HG03139 (cell line): ENCODE measurements around the gene RAB27A.
A peak's percentile ranks its signal among the peaks of the same experiment; 100 is the strongest.
"Not testable (repeated sequence)": the region's sequence is repeated elsewhere in the genome, so short reads cannot be mapped to it uniquely, and the experiment has no call there.

Experiments used
- ATAC-seq: cut with Tn5 transposase; IDR thresholded peaks from one replicate; pipeline ENCODE4 v1.9.1; 2021; ENCODE audit not compliant: unreplicated experiment

The RAB27A gene

DNA sequence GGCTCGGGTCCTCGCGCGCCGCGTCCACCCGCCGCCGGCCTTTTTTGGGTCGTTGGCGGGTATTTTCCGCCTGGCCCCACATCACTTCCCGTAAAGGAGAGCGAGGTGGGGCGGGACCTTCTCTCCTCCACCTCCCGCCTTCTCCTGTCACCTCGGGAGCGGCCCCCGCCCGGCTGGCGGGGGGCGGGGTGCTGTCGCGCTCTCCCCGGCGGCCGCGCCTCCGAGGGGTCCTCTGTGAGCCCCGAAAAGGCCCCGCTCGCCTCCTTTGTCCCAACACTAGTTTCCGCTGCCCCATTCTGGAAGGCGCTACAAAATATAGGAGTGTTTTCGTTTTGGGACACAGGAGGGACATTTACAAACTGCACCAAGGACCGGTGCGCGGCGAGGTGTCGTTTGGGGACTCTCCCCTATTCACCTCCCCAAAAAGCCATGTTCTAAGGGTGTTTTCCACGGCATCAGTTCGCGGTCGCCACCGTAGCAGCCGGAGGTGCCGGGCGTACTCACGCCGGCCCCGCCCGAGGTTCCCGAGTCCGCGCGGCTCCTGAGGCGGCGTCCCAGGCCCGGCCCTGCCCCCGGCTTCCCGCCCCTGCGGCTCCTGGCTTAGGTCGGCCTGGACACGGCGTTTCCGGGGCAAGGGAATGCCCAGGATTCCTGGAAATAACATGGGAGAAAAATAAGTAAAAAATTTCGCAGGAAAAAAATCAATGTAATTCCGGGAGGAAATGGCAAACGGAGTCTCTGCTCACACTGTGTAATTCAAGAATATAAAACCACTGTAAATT lies at the start of gene RAB27A:
TSS of gene RAB27A (minus strand) at position 68 of the 782 bp plus-strand sequence. CDS start 54,879 bp downstream, outside the sequence.
- peak; percentile 59 for ATAC-seq

DNA sequence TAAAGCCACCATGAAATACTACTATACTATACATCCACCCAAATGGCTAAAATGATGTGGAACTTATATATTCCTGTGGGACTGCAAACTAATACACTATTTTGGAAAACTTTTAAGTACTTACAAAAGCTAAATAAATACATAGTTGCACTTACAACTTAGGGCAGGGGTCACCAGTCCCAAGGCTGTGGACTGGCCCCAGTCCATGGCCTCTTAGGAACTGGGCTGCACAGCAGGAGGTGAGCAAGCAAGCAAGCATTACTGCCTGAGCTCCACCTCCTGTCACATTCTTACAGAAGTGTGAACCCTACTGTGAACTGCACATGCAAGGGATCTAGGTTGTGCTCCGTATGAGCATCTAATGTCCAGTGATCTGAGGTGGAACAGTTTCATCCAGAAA lies 47.5 kb upstream of the RAB27A start:
- no peak for ATAC-seq

DNA sequence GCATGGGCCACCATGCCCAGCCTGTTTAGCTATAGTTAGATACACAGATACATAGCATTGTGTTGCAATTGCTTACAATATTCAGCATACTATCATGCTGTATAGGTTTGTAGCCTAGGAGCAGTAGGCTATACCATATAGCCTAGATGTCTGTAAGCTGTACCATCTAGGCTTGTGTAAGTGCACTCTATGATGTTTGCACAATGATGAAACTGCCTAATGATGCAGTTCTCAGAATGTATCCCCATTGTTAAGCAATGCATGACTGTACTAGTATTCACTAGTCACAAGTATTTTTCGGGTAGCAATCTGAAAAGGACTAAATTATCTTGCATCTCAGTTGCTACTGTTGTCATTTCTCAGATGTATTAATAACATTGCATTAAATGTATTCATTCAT lies 45.4 kb upstream of the RAB27A start:
- no peak for ATAC-seq

GRCh38 chr15:55334371-55334770 lies 44.8 kb upstream of the RAB27A start:
- ATAC-seq = no peak

- no peak for ATAC-seq
Measured at GRCh38 chr15:55327387-55327786, 37.8 kb upstream of the RAB27A start.

GRCh38 chr15:55322467-55322866 lies 32.9 kb upstream of the RAB27A start:
- no peak for ATAC-seq

- ATAC-seq = no peak
Measured at GRCh38 chr15:55320963-55321362, 31.4 kb upstream of the RAB27A start.

- no peak for ATAC-seq
Measured at GRCh38 chr15:55320238-55320550, 30.6 kb upstream of the RAB27A start.

DNA sequence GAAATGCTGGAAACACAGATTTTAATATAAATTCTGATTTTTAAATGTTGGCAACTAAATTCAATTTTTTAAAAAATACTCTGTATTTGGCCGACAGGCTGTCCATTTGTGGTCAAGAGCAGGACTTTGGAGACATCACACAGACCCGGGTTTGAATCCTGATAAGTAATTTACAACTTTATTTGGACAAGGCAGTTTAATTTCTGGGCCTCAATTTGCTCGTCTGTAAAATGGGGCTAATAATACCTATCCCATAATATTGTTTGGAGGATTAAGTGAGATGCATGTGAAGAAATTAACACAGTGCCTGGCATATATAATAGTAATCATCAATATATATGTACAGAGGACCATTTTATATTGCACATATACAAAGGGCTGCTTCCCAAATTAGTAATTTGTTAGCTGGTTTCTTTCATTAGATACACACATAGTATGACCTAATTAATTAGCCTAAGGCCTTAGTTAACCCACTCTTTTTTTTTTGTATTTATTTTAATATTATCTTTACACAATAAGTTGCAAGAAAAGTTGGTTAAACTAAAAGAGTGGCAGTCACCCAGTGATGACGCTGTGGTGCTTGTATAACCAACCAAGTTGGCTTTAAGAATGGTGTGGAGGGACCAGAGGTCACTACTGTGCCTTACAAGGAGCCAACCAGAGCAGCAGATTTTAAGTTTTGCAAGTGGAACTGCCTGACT lies 30.1 kb upstream of the RAB27A start:
- peak; percentile 36 for ATAC-seq

DNA sequence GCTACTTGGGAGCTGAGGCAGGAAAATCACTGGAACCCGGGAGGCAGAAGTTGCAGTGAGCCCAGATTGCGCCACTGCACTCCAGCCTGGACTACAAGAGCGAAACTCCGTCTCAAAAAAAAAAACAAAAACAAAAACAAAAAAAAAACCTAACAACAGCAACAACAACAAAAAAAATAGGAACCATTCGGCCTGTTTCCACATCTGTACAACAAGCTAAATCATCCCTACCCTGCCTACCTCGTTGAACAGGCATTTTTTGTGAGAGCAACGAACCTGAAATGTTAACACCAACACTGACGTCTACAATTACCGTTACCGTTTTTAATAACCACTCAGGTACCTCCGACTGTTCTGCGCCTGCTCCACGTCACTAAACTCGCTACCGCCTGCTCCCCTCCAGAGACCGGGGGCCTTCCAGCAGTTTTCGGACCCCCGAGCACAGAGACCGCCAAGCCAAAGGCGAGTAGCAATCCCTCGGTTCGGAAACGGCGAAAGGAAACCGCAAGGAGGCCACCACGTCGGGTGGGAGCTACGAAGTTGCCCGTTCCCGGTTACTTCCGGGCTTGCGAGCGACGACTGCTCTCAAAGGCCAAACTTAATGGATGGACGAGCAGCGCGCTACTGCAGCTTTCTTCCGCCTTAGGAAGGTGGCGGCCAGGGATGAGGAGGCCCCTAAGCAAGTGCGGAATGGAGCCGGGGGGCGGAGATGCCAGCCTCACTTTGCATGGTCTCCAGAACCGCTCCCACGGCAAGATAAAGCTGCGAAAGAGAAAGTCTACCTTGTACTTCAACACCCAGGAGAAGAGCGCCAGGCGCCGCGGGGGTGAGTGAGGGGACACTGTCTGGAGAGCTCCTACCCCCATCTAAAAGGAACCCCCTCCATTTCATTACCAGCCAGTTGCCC lies 29.2 kb upstream of the RAB27A start, which contains the start of the genes PIGB and PIGBOS1:
TSS of gene PIGB (plus strand) at position 635 of the 907 bp plus-strand sequence. CDS start at position 664, 29 bp downstream.
TSS of gene PIGBOS1 (minus strand) at position 536 of the 907 bp plus-strand sequence. CDS start 1,331 bp downstream, outside the sequence.
- peak; percentile 95 for ATAC-seq

- not testable (repeated sequence) for ATAC-seq
Measured at GRCh38 chr15:55302801-55303200, 13.2 kb upstream of the RAB27A start.

- no peak for ATAC-seq
Measured at GRCh38 chr15:55297315-55297714, 7.7 kb upstream of the RAB27A start.

GRCh38 chr15:55290528-55291057 lies 980 bp upstream of the RAB27A start:
- ATAC-seq = peak; percentile 70

GRCh38 chr15:55289011-55289745 lies 435 bp downstream of the RAB27A start:
- ATAC-seq = peak; percentile 29

DNA sequence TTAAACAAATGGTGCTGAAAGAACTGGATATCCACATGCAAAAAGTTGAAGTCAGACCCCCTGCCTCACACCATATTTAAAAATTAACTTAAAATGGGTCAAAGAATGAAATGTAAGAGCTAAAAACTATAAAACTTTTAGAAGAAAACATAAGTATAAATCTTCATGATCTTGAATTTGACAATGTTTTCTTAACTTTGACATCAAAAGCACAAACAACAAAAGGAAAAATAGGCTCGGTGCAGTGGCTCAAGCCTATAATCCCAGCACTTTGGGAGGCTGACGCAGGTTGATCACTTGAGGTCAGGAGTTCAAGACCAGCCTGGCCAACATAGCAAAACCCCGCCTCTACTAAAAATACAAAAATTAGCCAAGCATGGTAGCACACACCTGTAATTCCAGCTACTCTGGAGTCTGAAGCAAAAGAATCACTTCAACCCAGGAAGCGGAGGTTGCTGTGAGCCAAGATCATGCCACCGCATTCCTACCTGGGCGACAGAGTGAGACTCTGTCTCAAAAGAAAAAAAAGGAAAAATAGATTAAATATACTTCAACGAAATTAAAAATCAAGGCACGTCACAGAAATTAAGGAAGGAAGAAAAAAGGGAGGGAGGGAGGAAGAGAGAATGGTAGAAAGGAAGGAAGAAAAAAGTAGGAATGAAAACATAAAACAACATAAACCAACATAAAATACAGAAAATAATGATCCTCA lies 1.5 kb downstream of the RAB27A start:
- no peak for ATAC-seq

DNA sequence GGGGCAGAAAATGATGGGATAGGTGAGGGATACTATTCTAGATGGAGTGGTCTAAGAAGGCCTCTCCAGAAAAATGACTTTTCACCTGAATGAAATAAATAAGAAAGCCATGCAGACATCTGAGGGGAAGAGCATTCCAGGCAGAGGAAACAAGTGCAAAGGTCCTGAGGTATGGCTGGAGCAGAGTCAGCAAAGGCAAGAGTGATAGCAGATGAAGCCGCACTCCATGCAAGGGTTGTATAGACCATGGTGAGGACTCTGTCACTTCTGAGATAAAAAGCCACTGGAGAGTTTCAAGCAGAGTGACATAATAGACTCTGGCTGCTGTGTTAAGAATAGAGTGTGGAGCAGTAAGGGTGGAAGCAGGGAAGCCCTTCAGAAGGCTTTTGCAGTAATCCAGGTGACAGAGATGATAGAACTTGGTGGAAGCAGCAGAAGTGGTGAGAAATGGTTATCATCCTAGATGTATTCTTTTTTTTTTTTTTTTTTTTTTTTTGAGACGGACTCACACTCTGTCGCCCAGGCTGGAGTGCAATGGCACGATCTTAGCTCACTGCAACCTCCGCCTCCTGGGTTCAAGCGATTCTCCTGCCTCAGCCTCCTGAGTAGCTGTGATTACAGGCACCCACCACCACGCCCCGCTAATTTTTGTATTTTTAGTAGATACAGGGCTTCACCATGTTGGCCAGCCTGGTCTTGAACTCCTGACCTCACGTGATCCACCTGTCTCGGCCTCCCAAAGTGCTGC lies 3.0 kb downstream of the RAB27A start:
- not testable (repeated sequence) for ATAC-seq

DNA sequence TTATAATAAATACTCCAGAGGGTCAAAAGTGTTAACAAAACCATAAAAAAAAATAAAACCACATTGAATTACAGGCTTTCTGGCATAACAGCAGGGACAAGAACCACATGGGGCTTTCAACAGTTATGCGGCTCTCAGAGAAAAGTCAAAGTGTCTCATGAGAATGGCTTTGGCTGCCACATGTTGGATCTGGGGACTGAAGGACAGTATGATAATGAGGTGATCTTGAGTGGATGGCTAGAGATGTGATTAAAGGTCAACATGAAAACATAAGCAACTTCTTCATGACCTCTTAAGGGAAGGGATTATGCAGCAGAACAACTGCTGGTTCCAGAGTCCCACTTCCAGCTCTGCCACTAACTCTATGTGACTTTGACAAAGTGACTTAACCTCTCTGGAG lies 5.2 kb downstream of the RAB27A start:
- ATAC-seq = no peak

GRCh38 chr15:55283379-55284147 lies 6.0 kb downstream of the RAB27A start:
- no peak for ATAC-seq
